CD4-positive, alpha-beta T cell treated with Interleukin-4 for 1 hour (primary cell): ENCODE measurements around the gene SLC26A3.
"Not testable (repeated sequence)": the region's sequence is repeated elsewhere in the genome, so short reads cannot be mapped to it uniquely, and the experiment has no call there.

Source experiments
- DNase-seq, 2 donors: peaks; one replicate each; pipeline ENCODE4 v3.0.0-alpha.2; 2020 to 2022

SLC26A3 gene

DNA sequence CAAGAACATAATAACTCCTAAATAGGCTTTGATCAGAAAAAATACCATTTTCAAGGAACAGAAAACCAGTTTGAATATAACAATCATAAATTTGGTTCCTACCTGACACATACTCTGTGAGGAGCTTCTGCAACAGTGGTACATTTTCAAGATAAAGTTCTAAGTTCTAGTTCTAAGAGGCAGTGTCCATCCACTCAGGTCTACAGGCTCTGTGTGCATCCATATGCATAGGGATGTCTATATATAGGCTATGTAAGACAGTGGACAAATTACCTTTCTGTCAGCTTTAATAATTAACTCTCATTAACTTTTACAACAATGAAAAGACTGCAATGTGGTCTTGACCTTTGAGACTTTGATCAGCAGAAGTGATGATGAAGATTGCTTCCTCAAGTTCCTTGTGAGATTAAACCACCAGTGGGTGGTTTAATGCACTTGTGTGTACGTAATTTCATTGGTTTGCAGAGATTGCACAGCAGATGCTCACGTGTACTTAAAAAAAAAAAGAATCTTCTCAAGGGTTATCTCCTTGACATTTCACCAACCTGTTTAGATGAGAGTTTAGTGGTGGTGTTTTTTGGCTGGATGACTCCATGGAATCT, at the start of gene SLC26A3:
Gene SLC26A3 (minus strand): TSS at position 215 of the 602 bp plus-strand sequence. CDS start 8,714 bp downstream, outside the sequence.
- no peak for DNase-seq

DNA sequence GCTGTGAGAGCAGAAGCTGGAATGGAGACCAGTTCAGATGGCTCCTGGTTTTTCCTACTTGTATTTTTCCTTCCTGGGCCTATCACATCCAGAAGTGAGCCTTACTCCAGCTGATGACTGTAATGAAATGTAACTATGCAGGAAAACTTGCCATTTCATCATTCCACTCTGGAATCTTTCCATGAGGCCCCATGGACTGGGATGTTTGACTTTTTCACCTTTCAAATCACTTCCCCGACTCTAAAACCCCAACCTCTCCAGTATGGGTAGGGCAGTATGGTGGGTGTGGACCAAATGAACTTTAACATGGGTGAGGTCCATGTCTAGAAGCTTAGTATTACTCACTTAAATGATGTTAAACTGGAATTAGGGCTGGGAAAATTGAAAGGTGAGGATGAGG, 47.6 kb upstream of the SLC26A3 start:
- DNase-seq, result no peak

DNA sequence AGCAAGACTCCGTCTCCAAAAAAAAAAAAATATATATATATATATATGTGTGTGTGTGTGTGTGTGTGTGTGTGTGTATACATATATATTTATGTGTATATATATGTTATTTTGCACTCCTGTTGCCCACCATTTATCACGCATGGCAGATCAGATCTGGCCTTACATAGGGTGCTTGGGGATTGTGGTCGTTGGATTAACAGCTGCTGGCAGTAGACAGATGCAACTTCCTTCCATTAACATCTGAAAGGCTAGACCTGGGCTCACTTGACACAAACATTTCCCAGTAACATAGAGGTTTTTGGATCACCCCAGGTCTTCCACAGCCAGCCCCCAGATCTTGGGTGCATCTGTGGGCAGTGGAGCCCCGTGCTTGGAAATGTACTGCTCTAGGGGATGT, 47.2 kb upstream of the SLC26A3 start:
- DNase-seq, result no peak

GRCh38 chr7:107848211-107848610, 45.2 kb upstream of the SLC26A3 start:
- not testable (repeated sequence) for DNase-seq

GRCh38 chr7:107847836-107848175, 44.8 kb upstream of the SLC26A3 start:
- not testable (repeated sequence) for DNase-seq

DNA sequence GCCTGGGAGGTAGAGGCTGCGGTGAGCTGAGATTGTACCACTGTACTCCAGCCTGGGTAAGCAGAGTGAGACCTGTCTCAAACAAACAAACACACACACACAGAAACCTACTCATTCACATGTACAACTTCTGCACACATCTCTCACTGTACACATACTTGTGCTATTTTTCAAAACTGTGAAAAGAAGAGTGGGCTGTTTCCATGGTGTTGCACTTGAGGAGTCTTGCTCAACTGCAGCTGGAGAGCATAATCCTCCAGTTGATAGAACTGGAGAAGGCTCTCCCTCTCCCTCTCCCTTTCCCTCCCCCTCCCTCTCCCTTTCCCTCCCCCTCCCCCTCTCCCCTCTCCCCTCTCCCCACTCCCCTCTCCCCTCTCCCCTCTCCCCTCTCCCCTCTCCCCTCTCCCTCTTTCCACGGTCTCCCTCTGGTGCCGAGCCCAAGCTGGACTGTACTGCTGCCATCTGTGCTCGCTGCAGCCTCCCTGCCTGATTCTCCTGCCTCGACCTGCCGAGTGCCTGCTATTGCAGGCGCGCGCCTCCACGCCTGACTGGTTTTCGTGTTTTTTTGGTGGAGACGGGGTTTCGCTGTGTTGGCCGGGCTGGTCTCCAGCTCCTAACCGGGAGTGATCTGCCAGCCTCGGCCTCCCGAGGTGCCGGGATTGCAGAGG, 44.3 kb upstream of the SLC26A3 start:
- no peak for DNase-seq

DNA sequence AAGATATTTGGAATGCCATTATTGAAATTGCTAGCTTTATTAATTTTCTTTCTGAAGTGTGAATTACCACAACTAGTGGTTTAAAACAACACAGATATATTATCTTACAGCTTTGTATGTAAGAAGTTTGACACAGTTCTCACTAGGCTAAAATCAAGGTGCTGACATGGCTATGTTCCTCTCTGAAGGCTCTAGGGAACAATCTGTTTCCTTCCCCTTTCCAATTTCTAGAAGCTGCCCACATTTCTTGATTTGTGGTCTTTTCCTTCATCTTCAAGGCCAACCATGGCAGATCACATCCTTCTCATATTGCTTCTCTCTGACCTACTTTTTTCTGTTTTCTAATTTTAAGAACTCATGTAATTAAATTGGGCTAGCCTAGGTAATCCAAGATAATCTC, 43.3 kb upstream of the SLC26A3 start:
- DNase-seq, result no peak

GRCh38 chr7:107843184-107843583, 40.2 kb upstream of the SLC26A3 start:
- no peak for DNase-seq

GRCh38 chr7:107842213-107842612, 39.2 kb upstream of the SLC26A3 start:
- DNase-seq, result no peak

GRCh38 chr7:107838816-107839565, 36.0 kb upstream of the SLC26A3 start:
- no peak for DNase-seq

DNA sequence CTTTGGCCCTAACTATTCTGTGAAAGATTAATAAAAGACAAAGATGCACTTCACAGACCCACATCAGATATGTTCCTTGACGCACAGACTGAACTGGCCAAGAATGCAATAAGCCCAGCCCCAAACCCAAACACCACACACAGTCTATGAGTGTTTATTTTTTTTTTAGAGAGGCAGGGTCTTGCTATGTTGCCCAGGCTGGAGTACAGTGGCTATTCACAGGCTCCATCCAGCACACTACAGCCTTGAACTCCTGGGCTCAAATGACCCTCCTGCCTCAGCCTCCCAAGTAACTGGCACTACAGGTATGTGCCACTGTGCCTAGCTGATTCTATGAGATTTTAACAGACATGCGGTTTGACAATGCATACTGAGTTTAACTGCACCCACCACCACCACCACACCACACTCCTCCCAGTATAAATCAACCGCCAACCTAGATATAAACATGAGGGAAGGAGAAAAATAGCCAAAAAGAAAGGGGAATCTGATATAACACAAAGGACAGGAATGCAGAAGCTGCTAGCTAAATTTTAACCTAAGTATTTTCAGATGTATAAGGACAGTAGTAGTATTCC, 35.1 kb upstream of the SLC26A3 start:
- DNase-seq, result no peak

DNA sequence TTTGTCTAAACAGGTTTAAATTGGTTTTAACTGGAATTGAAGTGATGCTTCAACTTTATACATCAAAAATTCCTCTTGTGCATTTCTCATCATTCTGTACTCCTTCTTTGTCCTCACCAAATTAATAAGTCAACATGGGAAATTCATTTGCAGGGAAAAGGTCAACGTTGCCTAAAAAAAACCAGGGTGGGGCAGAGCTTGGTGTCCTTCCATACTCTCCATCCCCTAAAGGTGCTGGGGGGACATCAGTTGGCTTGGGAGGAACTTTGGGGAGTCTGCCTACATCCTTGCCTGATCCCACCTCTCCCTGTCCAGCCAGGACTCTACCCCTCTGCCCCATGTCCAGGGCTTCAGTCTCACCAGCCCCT, 34.1 kb upstream of the SLC26A3 start:
- no peak for DNase-seq

DNA sequence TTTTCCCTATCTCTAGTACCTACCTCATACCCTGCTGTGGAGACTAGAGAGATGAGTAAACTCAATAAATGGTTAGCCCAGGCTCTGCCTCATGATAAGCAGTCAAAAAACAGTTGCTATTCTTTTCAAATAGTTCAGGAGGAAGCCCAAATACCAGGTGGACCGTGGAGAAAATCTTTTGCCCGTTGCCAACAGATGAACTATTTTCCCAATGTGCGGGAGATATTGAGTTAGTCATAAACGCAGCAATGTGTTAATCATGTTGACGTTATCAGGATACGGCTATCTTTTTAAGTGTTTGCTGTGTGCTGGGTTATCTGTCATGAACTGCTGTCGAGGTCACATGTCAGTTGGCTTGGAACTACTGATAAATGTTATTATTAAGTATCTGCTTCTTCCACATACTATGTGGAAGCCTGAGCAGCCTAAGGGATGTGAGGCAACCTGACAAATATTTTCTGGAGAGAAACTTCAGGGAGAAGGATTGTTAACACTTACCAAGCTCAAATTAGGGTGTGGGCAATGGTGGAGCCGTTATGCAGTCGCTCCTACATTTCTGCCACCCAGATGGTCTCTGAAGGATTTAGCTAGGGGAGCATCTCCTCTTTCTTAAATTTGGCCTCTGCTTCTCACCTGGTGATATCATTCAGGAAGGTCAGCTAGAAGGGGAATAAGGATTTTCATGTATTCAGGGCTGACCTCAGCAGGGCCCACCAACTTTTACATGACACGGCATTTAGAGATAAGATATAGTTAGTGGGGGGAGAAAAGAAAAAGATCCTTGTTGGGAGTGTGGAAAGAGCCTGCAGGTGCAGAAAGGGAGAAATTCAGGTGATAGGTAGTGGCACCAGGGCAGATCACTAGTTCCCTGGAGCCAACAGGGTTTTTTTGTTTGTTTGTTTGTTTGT, 33.5 kb upstream of the SLC26A3 start:
- DNase-seq, result no peak

DNA sequence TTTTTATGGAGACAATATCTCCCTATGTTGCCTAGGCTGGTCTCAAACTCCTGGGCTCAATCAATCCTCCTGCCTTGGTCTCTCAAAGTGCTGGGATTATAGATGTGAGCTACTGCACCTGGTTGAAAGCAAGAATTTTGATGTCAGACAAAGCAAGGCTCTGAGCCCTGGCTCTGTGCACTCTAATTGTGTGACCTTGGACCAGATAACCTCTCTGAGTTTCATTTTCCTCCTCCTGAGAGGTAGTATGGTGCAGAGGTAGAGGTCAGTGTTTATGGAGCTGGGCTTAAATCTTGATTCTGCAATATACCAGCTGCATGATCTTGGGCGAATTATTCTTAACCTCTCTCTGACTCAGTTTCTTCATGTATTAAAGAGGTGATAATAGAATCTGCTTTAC, 31.4 kb upstream of the SLC26A3 start:
- no peak for DNase-seq

- DNase-seq, result no peak
These were observed 30.7 kb upstream of the SLC26A3 start for GRCh38 chr7:107833684-107834106.

DNA sequence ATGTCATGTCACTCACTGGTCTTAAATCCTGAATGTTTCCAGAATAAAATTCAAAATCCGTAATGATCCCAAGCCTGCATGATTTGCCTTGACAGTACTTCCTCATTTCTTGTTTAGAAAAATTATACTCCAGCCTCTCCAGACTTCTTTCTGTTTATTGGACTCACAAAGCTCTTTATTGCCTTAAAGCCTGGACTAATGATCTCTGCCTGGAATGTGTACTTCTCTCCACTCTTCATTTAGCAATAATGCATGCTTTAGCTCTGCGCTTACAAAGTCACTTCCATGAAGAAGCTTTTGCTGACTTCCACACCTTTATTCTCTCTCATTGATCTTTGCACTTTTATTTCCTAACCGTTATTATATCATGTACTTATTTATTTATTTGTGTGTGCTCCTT, 27.4 kb upstream of the SLC26A3 start:
- no peak for DNase-seq

- no peak for DNase-seq
These were observed 25.5 kb upstream of the SLC26A3 start for GRCh38 chr7:107828540-107828939.

DNA sequence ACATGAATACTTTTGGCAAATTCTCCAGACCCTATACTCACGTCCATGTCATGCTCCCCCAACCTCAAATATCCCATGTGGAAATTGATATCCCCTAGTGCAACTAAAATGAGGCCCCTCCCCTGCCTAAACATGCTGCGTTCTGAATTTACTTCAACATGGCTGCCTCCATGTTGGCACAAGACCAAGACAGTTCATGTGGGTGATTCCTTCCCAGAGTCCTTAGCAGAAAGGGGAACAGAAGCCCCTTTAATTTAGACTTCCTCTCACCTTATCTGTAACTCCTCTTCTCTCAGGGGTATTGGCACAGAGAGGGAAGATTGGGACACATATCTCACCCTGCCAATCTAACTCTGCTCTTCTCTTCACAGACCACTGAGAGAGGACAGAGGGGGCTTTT, 24.5 kb upstream of the SLC26A3 start:
- DNase-seq, result no peak

DNA sequence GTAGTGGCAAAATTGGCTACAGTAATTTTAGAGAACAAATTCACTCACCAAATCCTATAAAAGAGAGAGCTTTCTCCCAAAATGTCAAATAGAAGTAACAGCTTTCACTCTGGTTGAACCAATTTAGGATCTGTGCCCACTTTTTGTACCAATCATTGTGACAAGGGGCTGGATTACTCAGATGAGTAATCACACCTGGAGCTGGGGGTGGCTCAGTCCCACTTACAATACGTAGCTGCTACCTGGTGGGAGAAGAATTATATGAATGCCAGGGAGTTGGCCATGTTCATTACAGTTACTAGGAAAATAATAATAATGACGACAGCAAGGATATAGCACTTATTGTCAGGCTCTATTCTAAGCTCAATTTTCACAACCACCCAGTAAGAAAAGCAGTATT, 23.4 kb upstream of the SLC26A3 start:
- no peak for DNase-seq

DNA sequence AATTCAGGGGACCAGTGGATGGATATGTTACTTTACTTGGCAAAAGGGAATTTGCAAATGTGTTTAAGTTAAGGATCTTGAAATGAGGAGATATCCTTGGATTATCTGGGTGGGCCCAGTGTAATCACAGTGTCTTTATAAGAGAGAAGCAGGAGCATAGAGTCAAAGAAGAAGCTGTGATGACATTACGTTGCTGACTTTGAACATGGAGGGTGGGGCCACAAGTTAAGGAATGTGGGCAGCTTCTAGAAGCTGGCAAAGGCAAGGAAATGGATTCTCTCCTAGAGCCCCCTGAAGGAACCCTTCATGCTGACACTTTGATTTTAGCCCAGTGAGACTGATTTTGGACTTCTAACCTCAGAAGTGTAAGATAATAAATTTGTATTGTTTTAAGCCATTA, 21.8 kb upstream of the SLC26A3 start:
- DNase-seq, result no peak

GRCh38 chr7:107818622-107819021, 15.6 kb upstream of the SLC26A3 start:
- DNase-seq, result no peak

GRCh38 chr7:107816011-107816566, 13.1 kb upstream of the SLC26A3 start:
- DNase-seq, result no peak
